IMR-90 (cell line): ENCODE results near the gene KRT86.

Experiments used
- CEBPB ChIP-seq: IDR thresholded peaks from 2 replicates; pipeline ENCODE4 v1.6.1; 2012; ENCODE audit warnings: low read depth, low read length, improper control_type of control experiment
- CHD1 ChIP-seq: IDR thresholded peaks from 2 replicates; pipeline ENCODE4 v1.6.1; 2012; ENCODE audit warnings: low read depth, low read length, improper control_type of control experiment
- FOS ChIP-seq: fragments of 150-350 bp; IDR thresholded peaks from 2 replicates; pipeline ENCODE4 v1.6.1; 2016; ENCODE audit warnings: low read depth, low read length
- MAFK ChIP-seq: IDR thresholded peaks from 2 replicates; pipeline ENCODE4 v1.6.1; 2012; ENCODE audit warnings: low read depth, low read length, improper control_type of control experiment
- MAZ ChIP-seq: IDR thresholded peaks from 2 replicates; pipeline ENCODE4 v1.6.1; 2012; ENCODE audit warnings: low read depth, mild to moderate bottlenecking, low read length, improper control_type of control experiment, moderate library complexity, borderline replicate concordance
- MXI1 ChIP-seq: IDR thresholded peaks from 2 replicates; pipeline ENCODE4 v1.6.1; 2012; ENCODE audit warnings: low read depth, mild to moderate bottlenecking, low read length, moderate library complexity, borderline replicate concordance
- NFE2L2 ChIP-seq: fragments of 150-350 bp; IDR thresholded peaks from 2 replicates; pipeline ENCODE4 v1.6.1; 2016; ENCODE audit warnings: low read depth, mild to moderate bottlenecking, low read length
- POLR2A ChIP-seq: IDR thresholded peaks from 2 replicates; pipeline ENCODE4 v1.6.1; 2012; ENCODE audit warnings: mild to moderate bottlenecking, low read depth, low read length
- RAD21 ChIP-seq: IDR thresholded peaks from 2 replicates; pipeline ENCODE4 v1.6.1; 2012; ENCODE audit warnings: low read length, improper control_type of control experiment
- RFX5 ChIP-seq: IDR thresholded peaks from 2 replicates; pipeline ENCODE4 v1.8.0; 2012; ENCODE audit warnings: low read depth, mild to moderate bottlenecking, low read length, moderate library complexity
- SMC3 ChIP-seq: fragments of 150-350 bp; IDR thresholded peaks from 2 replicates; pipeline ENCODE4 v1.6.1; 2016; ENCODE audit warnings: low read depth, mild to moderate bottlenecking, antibody characterized with exemption, low read length, moderate library complexity
- TF ChIP-seq, protein P1 (sequence below): conservative IDR thresholded peaks from 2 replicates; pipeline ENCODE4 v1.5.1; 2012; ENCODE audit warnings: mild to moderate bottlenecking, low read depth, low read length, improper control_type of control experiment
- TF ChIP-seq, protein P2 (sequence below): fragments of 150-350 bp; IDR thresholded peaks from 2 replicates; pipeline ENCODE4 v1.6.1; 2016; ENCODE audit warnings: low read depth, mild to moderate bottlenecking, low read length, moderate library complexity, borderline replicate concordance
- TF ChIP-seq, protein P3 (sequence below): fragments of 150-350 bp; IDR thresholded peaks from 2 replicates; pipeline ENCODE4 v1.6.1; 2017; ENCODE audit warnings: mild to moderate bottlenecking, antibody characterized with exemption, low read length, low read depth

DNA sequence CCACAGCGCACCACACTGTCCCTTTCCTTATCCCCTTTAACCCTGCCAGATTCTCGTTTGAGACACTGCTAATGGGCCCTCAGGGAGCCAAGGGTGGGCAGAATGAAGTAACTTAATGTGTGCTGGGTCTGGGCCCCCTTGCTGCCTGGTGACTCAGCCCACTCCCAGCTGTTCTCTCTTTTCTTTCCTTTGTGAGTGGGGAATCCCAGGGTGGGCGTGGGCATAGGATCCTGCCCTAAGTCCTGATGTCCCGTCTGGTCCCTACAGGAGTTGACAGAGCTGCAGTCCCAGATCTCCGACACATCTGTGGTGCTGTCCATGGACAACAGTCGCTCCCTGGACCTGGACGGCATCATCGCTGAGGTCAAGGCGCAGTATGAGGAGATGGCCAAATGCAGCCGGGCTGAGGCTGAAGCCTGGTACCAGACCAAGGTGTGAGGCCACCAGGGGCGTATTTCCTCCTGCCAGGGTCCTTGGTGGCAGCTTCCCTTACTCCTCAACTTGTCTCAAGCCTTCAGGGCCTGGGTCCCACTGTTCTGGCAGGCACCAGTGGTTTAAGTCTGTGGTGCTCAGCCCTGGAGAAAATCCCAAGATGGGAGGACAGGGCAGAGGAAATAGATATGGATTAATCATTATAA, 33.1 kb upstream of the KRT86 start:
- TF ChIP-seq, protein P1, sequence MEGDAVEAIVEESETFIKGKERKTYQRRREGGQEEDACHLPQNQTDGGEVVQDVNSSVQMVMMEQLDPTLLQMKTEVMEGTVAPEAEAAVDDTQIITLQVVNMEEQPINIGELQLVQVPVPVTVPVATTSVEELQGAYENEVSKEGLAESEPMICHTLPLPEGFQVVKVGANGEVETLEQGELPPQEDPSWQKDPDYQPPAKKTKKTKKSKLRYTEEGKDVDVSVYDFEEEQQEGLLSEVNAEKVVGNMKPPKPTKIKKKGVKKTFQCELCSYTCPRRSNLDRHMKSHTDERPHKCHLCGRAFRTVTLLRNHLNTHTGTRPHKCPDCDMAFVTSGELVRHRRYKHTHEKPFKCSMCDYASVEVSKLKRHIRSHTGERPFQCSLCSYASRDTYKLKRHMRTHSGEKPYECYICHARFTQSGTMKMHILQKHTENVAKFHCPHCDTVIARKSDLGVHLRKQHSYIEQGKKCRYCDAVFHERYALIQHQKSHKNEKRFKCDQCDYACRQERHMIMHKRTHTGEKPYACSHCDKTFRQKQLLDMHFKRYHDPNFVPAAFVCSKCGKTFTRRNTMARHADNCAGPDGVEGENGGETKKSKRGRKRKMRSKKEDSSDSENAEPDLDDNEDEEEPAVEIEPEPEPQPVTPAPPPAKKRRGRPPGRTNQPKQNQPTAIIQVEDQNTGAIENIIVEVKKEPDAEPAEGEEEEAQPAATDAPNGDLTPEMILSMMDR: no peak
- TF ChIP-seq SMC3: no peak
- TF ChIP-seq MAFK: no peak
- TF ChIP-seq, protein P2, sequence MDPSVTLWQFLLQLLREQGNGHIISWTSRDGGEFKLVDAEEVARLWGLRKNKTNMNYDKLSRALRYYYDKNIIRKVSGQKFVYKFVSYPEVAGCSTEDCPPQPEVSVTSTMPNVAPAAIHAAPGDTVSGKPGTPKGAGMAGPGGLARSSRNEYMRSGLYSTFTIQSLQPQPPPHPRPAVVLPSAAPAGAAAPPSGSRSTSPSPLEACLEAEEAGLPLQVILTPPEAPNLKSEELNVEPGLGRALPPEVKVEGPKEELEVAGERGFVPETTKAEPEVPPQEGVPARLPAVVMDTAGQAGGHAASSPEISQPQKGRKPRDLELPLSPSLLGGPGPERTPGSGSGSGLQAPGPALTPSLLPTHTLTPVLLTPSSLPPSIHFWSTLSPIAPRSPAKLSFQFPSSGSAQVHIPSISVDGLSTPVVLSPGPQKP: no peak
- TF ChIP-seq POLR2A: no peak
- no peak for TF ChIP-seq CEBPB
- no peak for TF ChIP-seq CHD1
- peak; percentile 9; the same call in 1 of the 2 replicates for TF ChIP-seq FOS
- no peak for TF ChIP-seq MAZ
- TF ChIP-seq, protein P3, sequence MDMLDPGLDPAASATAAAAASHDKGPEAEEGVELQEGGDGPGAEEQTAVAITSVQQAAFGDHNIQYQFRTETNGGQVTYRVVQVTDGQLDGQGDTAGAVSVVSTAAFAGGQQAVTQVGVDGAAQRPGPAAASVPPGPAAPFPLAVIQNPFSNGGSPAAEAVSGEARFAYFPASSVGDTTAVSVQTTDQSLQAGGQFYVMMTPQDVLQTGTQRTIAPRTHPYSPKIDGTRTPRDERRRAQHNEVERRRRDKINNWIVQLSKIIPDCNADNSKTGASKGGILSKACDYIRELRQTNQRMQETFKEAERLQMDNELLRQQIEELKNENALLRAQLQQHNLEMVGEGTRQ: no peak
- no peak for TF ChIP-seq RAD21
- TF ChIP-seq NFE2L2: no peak
- no peak for TF ChIP-seq MXI1
- no peak for TF ChIP-seq RFX5
